Keratinocyte (primary cell): ENCODE data around the gene ZNF99. TPM values are rescaled to one million over a fixed set of nuclear protein-coding genes. Genes with fewer than 3 reads are reported as not detected.
"Not testable (repeated sequence)": the region's sequence is repeated elsewhere in the genome, so short reads cannot be mapped to it uniquely, and the experiment has no call there.

Source experiments
- DNase-seq: peaks from one replicate; pipeline ENCODE4 v3.0.0-alpha.2; 2011; ENCODE audit warnings: low read depth, missing footprints, low spot score
- FAIRE-seq: peaks from 2 replicates; lab custom pipeline; 2011; peaks lifted over from hg19 to GRCh38; lab: Jason Lieb, UNC
- H2AFZ ChIP-seq: 2 replicates; pipeline ENCODE4 v1.6.0; 2012; ENCODE audit warnings: low read length, control low read depth, inconsistent platforms; ENCODE audit not compliant: control insufficient read depth
- H3K27ac ChIP-seq: 2 replicates; pipeline ENCODE4 v1.5.1; 2011; ENCODE audit warnings: low read length; ENCODE audit not compliant: control insufficient read depth, insufficient read depth
- H3K27me3 ChIP-seq: 3 replicates; pipeline ENCODE4 v1.6.0; 2011; ENCODE audit warnings: low read length; ENCODE audit not compliant: control insufficient read depth, insufficient read depth; ENCODE audit errors: extremely low read depth
- H3K36me3 ChIP-seq, 2 experiments: 2 replicates in 1 of 2; 3 replicates in 1 of 2; pipeline ENCODE4 v1.5.1; 2011; ENCODE audit warnings: low read length in 2 of 2, mild to moderate bottlenecking in 1 of 2; ENCODE audit not compliant: control insufficient read depth in 2 of 2, insufficient read depth in 2 of 2; ENCODE audit errors: extremely low read depth in 1 of 2
- H3K4me1 ChIP-seq: 3 replicates; pipeline ENCODE4 v1.5.1; 2011; ENCODE audit warnings: low read length; ENCODE audit not compliant: control insufficient read depth, insufficient read depth; ENCODE audit errors: extremely low read depth
- H3K4me2 ChIP-seq: 3 replicates; pipeline ENCODE4 v1.6.0; 2011; ENCODE audit warnings: low read depth, low read length; ENCODE audit not compliant: control insufficient read depth, insufficient read depth; ENCODE audit errors: extremely low read depth
- H3K4me3 ChIP-seq, 3 experiments: fragments of 200-600 bp in 1 of 3; sonication (generic) in 1 of 3; 2 replicates in 2 of 3; 3 replicates in 1 of 3; pipeline ENCODE4 v1.5.1; 2011 to 2016; ENCODE audit warnings: low read length in 3 of 3, mild to moderate bottlenecking in 3 of 3, control low read depth in 2 of 3, inconsistent platforms in 1 of 3, low read depth in 1 of 3, mixed read lengths in 1 of 3, mixed run types in 1 of 3, moderate library complexity in 1 of 3; ENCODE audit not compliant: control insufficient read depth in 2 of 3, insufficient read depth in 2 of 3; ENCODE audit errors: extremely low read depth in 1 of 3
- H3K79me2 ChIP-seq: 2 replicates; pipeline ENCODE4 v1.6.0; 2012; ENCODE audit warnings: low read length; ENCODE audit not compliant: control insufficient read depth, insufficient read depth
- H3K9ac ChIP-seq: 3 replicates; pipeline ENCODE4 v1.6.0; 2011; ENCODE audit warnings: low read length; ENCODE audit not compliant: control insufficient read depth, insufficient read depth; ENCODE audit errors: extremely low read depth
- H3K9me1 ChIP-seq: 3 replicates; pipeline ENCODE4 v1.6.0; 2011; ENCODE audit warnings: low read length; ENCODE audit not compliant: control insufficient read depth, insufficient read depth; ENCODE audit errors: extremely low read depth
- H3K9me3 ChIP-seq: 2 replicates; pipeline ENCODE4 v1.5.1; 2012; ENCODE audit warnings: low read depth, low read length; ENCODE audit not compliant: control insufficient read depth
- H4K20me1 ChIP-seq: 3 replicates; pipeline ENCODE4 v1.6.0; 2011; ENCODE audit warnings: low read length; ENCODE audit not compliant: control insufficient read depth, insufficient read depth; ENCODE audit errors: extremely low read depth
- CTCF ChIP-seq, 3 experiments: IDR thresholded peaks in 1 of 3; conservative IDR thresholded peaks in 1 of 3; optimal IDR thresholded peaks in 1 of 3; 2 replicates in 2 of 3; 3 replicates in 1 of 3; pipeline versions ENCODE3 to v1.5.1; 2011; ENCODE audit warnings: low read length in 3 of 3, mild to moderate bottlenecking in 3 of 3, moderate library complexity in 2 of 3, control low read depth in 1 of 3, inconsistent platforms in 1 of 3; ENCODE audit not compliant: insufficient read depth in 2 of 3; ENCODE audit errors: extremely low read depth in 1 of 3
- EZH2 ChIP-seq: IDR thresholded peaks from one replicate; pipeline ENCODE4 v1.6.1; 2012; ENCODE audit warnings: inconsistent platforms, mild to moderate bottlenecking, low read length, moderate library complexity
- dilution Hi-C: fragments of 300-500 bp; cut with MboI; formaldehyde crosslinking; loops from one replicate; pipeline ENCODE4 v1.7.0; 2020; ENCODE audit warnings: low sequenced_read_pairs; ENCODE audit not compliant: extremely low pct_ligation_motif_present
- polyA plus RNA-seq, 5 experiments: library from polyadenylated mRNA; depleted of rRNA in 3 of 5; stranded (reverse) in 3 of 5; stranded (forward) in 1 of 5; unstranded in 1 of 5; fragments of >200 nt; gene quantifications; 1 replicate in 1 of 5; 2 replicates in 3 of 5; 3 replicates in 1 of 5; pipeline versions ENCODE4 v1.2.1 to v1.2.3, GENCODE V29; 2011 to 2012; ENCODE audit warnings: missing spikeins in 2 of 5, low read depth in 1 of 5, low replicate concordance in 1 of 5
- small RNA-seq, 3 experiments: library from RNA; depleted of rRNA; stranded (forward); fragments of <200 nt; gene quantifications; one replicate each; pipeline ENCODE3, GENCODE V24; 2012; ENCODE audit warnings: low read depth in 3 of 3, low replicate concordance in 1 of 3; ENCODE audit not compliant: insufficient read length in 3 of 3

The ZNF99 gene
- polyA plus RNA-seq, 1 donor (not counting 4 experiments of a cell fraction or from before 2014, with no cell fraction given) = not detected

GRCh38 chr19:22708983-22709382, 75.0 kb downstream of the ZNF99 start:
- Histone ChIP-seq H3K4me3 (no peak overlapping the region), H2AFZ (no peak overlapping the region), H3K4me1 (no peaks in the 10 kb centered on the region), H3K9me3 (no peaks in the 10 kb centered on the region), H3K9ac (no peak overlapping the region), H3K79me2 (no peaks in the 10 kb centered on the region), H3K27me3 (no peaks in the 10 kb centered on the region), H3K9me1 (no peaks in the 10 kb centered on the region), H4K20me1 (no peaks in the 10 kb centered on the region), H3K27ac (no peak overlapping the region), H3K4me2 (no peak overlapping the region), H3K36me3 (no peaks in the 10 kb centered on the region)
- dilution Hi-C loops = no loop called here
- DNase-seq (no peak), FAIRE-seq (no peak)
- no peak for TF ChIP-seq EZH2
- no peak for TF ChIP-seq CTCF (optimal IDR thresholded peaks at IDR 0.05 in 1 of 3, IDR thresholded peaks at IDR 0.05 in 1 of 3, conservative IDR thresholded peaks at IDR 0.05 in 1 of 3; ENCODE audit: extremely low read depth in 1 of 3, insufficient read depth in 2 of 3, low read length in 3 of 3)

GRCh38 chr19:22703096-22703495, 80.9 kb downstream of the ZNF99 start:
- dilution Hi-C loops, FAIRE-seq: not testable (repeated sequence)

DNA sequence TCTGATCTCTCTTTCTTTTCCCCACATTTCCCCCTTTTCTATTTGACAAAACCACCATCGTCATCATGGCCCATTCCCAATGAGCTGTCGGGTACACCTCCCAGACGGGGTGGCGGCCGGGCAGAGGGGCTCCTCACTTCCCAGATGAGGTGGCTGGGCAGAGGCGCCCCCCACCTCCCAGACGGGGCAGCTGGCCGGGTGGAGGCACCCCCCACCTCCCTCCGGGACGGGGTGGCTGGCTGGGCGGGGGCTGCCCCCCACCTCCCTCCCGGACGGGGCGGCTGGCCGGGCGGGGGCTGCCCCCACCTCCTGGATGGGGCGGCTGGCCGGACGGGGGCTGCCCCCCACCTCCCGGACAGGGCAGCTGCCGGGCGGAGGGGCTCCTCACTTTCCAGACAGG, 81.3 kb downstream of the ZNF99 start:
- H3K9me1 ChIP-seq, H3K4me3 ChIP-seq, FAIRE-seq, H2AFZ ChIP-seq, DNase-seq, H3K9ac ChIP-seq, H3K9me3 ChIP-seq, H3K4me1 ChIP-seq, H3K36me3 ChIP-seq, H3K79me2 ChIP-seq, H3K27me3 ChIP-seq, H3K27ac ChIP-seq, H4K20me1 ChIP-seq, H3K4me2 ChIP-seq, dilution Hi-C loops: not testable (repeated sequence)

More at GRCh38 chr19:22703096-22703495, 80.9 kb downstream of the ZNF99 start:
- not testable (repeated sequence) for H3K27me3 ChIP-seq, H3K4me1 ChIP-seq, H4K20me1 ChIP-seq, H3K4me2 ChIP-seq, H3K4me3 ChIP-seq, H3K36me3 ChIP-seq, H3K9me1 ChIP-seq, H2AFZ ChIP-seq, H3K27ac ChIP-seq, H3K9ac ChIP-seq, DNase-seq, H3K9me3 ChIP-seq, H3K79me2 ChIP-seq

Small RNA genes lying within 50 kb of the gene (small RNA-seq; reads per million reads assigned to genes)
- gene AC008626.1 = 0 reads per million in 3 experiments
- 0 reads per million in 3 experiments for gene AC008626.2

Other genes starting within 250 kb of the ZNF99 start
- gene ZNF492, start 149.8 kb downstream of the ZNF99 start, polyA plus RNA-seq = 0.15 to 0.43 TPM (median 0.36 TPM) in 3 replicates
- gene ZNF723, start 48.1 kb upstream of the ZNF99 start, polyA plus RNA-seq = not detected in 3 replicates
- not detected in 3 replicates for gene ZNF728, start 219.0 kb upstream of the ZNF99 start, polyA plus RNA-seq